Measurements from ENCODE around the gene TATDN3.
A peak's percentile ranks its signal among the peaks of the same experiment; 100 is the strongest.

The TATDN3 gene

GRCh38 chr1:212792396-212792908 is 758 bp downstream of the TATDN3 start:
- peak overlapping the region; percentile 55; the same call in 1 of the 2 replicates for H3K27ac ChIP-seq (ENCODE audit: extremely low read depth, low read depth, low read length)
- ChIA-PET CTCF (interaction anchor here (0.6 to 1.8 kb wide), 6 partner anchors 10 to 1351 kb away, joined by 3 to 7 read pairs (median 6); no protein-coding TSS in a partner anchor), POLR2A (interaction anchor here (0.6 to 2.4 kb wide), 5 partner anchors 42 to 903 kb away, joined by 3 to 14 read pairs (median 10); partner anchors contain the start of genes ATF3 and FLVCR1)
- H3K36me3 ChIP-seq (ENCODE audit: control insufficient read depth in 2 of 2, insufficient read depth in 1 of 2, low read length in 2 of 2) = peaks cover 14 to 16% of the 10 kb centered on the region in 2 experiments; a peak in 2 of 3 replicates
- no peak for TF ChIP-seq BCL11B (tag by site-specific recombination; IDR thresholded peaks at IDR 0.05; ENCODE audit: low read depth)
- peak; percentile 66; the same call in 1 of the 2 replicates for TF ChIP-seq ZNF362 (tag by site-specific recombination; IDR thresholded peaks at IDR 0.05)
- TF ChIP-seq ZNF214 (tag by site-specific recombination; IDR thresholded peaks at IDR 0.05; ENCODE audit: borderline replicate concordance) = no peak
- TF ChIP-seq ZNF121 (tag by site-specific recombination; IDR thresholded peaks at IDR 0.05) = peak; percentile 59
- H3K4me1 ChIP-seq (ENCODE audit: control insufficient read depth, insufficient read depth, low read length) = no peaks in the 10 kb centered on the region
- H3K4me3 ChIP-seq (ENCODE audit: low read depth, low read length) = peak overlapping the region; percentile 100
- H3K9me3 ChIP-seq (ENCODE audit: control insufficient read depth, insufficient read depth, low read depth, low read length) = no peaks in the 10 kb centered on the region

GRCh38 chr1:212794561-212795014 is 2.9 kb downstream of the TATDN3 start:
- TF ChIP-seq ZNF747 (tag by site-specific recombination; IDR thresholded peaks at IDR 0.05) = no peak
- 0 out of 2 replicates have a peak, but pooled peaks have one; percentile 8 for TF ChIP-seq PRDM1 (tag by site-specific recombination; IDR thresholded peaks at IDR 0.05)
- TF ChIP-seq ZBTB48 (tag by site-specific recombination; IDR thresholded peaks at IDR 0.05) = no peak
- no peak for TF ChIP-seq ZNF302 (tag by site-specific recombination; IDR thresholded peaks at IDR 0.05; ENCODE audit: low read depth)
- TF ChIP-seq ZNF175 (tag by site-specific recombination; IDR thresholded peaks at IDR 0.05) = no peak
- CTCF ChIA-PET = interaction anchor here (1.1 to 1.8 kb wide), 4 partner anchors 10 to 130 kb away, joined by 3 to 9 read pairs (median 6); no protein-coding TSS in a partner anchor
- Histone ChIP-seq H3K27ac (ENCODE audit: extremely low read depth, low read depth, low read length) (no peak overlapping the region), H3K36me3 (ENCODE audit: control insufficient read depth in 2 of 2, insufficient read depth in 1 of 2, low read length in 2 of 2) (peaks cover 24 to 27% of the 10 kb centered on the region in 2 experiments; a peak in 2 of 3 replicates), H3K9me3 (ENCODE audit: control insufficient read depth, insufficient read depth, low read depth, low read length) (no peaks in the 10 kb centered on the region), H3K4me1 (ENCODE audit: control insufficient read depth, insufficient read depth, low read length) (no peaks in the 10 kb centered on the region), H3K4me3 (ENCODE audit: low read depth, low read length) (no peak overlapping the region)
- POLR2A ChIA-PET = interaction anchor here (2.4 kb wide), 1 partner anchor 64 kb away, joined by 10 read pairs; the partner anchor contains the start of gene FLVCR1

- no peaks in the 10 kb centered on the region for H3K4me1 ChIP-seq (ENCODE audit: control insufficient read depth, insufficient read depth, low read length)
- CTCF ChIA-PET = interaction anchor here (0.5 kb wide), 1 partner anchor 38 kb away, joined by 5 read pairs; no protein-coding TSS in a partner anchor
- peaks cover 34 to 50% of the 10 kb centered on the region in 2 experiments for H3K36me3 ChIP-seq (ENCODE audit: control insufficient read depth in 2 of 2, insufficient read depth in 1 of 2, low read length in 2 of 2)
- H3K4me3 ChIP-seq (ENCODE audit: low read depth, low read length) = no peak overlapping the region
- H3K27ac ChIP-seq (ENCODE audit: extremely low read depth, low read depth, low read length) = no peak overlapping the region
- H3K9me3 ChIP-seq (ENCODE audit: control insufficient read depth, insufficient read depth, low read depth, low read length) = no peaks in the 10 kb centered on the region
- POLR2A ChIA-PET = no interaction called here
- TF ChIP-seq ZNF394 (tag by site-specific recombination; IDR thresholded peaks at IDR 0.05; ENCODE audit: borderline replicate concordance) (no peak), GLI4 (tag by site-specific recombination; IDR thresholded peaks at IDR 0.05) (no peak), ZNF362 (tag by site-specific recombination; IDR thresholded peaks at IDR 0.05) (no peak), ZBTB7A (tag by site-specific recombination; IDR thresholded peaks at IDR 0.05; ENCODE audit: low read depth) (no peak), ZNF555 (tag by site-specific recombination; conservative IDR thresholded peaks at IDR 0.05) (no peak), ZNF426 (tag by site-specific recombination; IDR thresholded peaks at IDR 0.05) (no peak), ZNF76 (tag by site-specific recombination; IDR thresholded peaks at IDR 0.05; ENCODE audit: borderline replicate concordance, low read depth) (no peak)
Measured at GRCh38 chr1:212797681-212798080, 6.0 kb downstream of the TATDN3 start.

Data from HEK293 (cell line).